HG03139 (cell line): ENCODE results near the gene SNRNP25.
"Not testable (repeated sequence)": the region's sequence is repeated elsewhere in the genome, so short reads cannot be mapped to it uniquely, and the experiment has no call there.

Experiments
- ATAC-seq: cut with Tn5 transposase; IDR thresholded peaks from one replicate; pipeline ENCODE4 v1.9.1; 2021; ENCODE audit not compliant: unreplicated experiment

SNRNP25 gene

GRCh38 chr16:53346-54236, at the start of gene SNRNP25, which contains the start of gene POLR3K:
TSS of gene SNRNP25 (plus strand) at chr16:53828. CDS start at chr16:54017, 189 bp downstream.
TSS of gene POLR3K (minus strand) at chr16:53608. CDS start at chr16:53586, 22 bp downstream.
- peak; percentile 90 for ATAC-seq

GRCh38 chr16:9903-10665, 43.5 kb upstream of the SNRNP25 start:
- no peak for ATAC-seq

- ATAC-seq: not testable (repeated sequence)
Observed at GRCh38 chr16:10772-11171, 42.9 kb upstream of the SNRNP25 start.

GRCh38 chr16:17062-17765, 36.4 kb upstream of the SNRNP25 start:
- ATAC-seq: not testable (repeated sequence)

- ATAC-seq: not testable (repeated sequence)
Observed at GRCh38 chr16:20886-21285, 32.7 kb upstream of the SNRNP25 start.

- not testable (repeated sequence) for ATAC-seq
Observed at GRCh38 chr16:24151-24550, 29.5 kb upstream of the SNRNP25 start.

GRCh38 chr16:25926-26348, 27.7 kb upstream of the SNRNP25 start:
- ATAC-seq: not testable (repeated sequence)

GRCh38 chr16:30627-31026, 23.0 kb upstream of the SNRNP25 start:
- not testable (repeated sequence) for ATAC-seq

- not testable (repeated sequence) for ATAC-seq
Observed at GRCh38 chr16:33154-33876, 20.3 kb upstream of the SNRNP25 start.

- ATAC-seq: no peak
Observed at GRCh38 chr16:33877-34647, 19.6 kb upstream of the SNRNP25 start.

GRCh38 chr16:34648-34987, 19.0 kb upstream of the SNRNP25 start:
- no peak for ATAC-seq

GRCh38 chr16:35011-35677, 18.5 kb upstream of the SNRNP25 start:
- no peak for ATAC-seq

- no peak for ATAC-seq
Observed at GRCh38 chr16:35678-36305, 17.8 kb upstream of the SNRNP25 start.

GRCh38 chr16:36336-36984, 17.2 kb upstream of the SNRNP25 start:
- no peak for ATAC-seq

GRCh38 chr16:37511-37910, 16.1 kb upstream of the SNRNP25 start:
- no peak for ATAC-seq

- not testable (repeated sequence) for ATAC-seq
Observed at GRCh38 chr16:38206-38605, 15.4 kb upstream of the SNRNP25 start.

- peak; percentile 73 for ATAC-seq
Observed at GRCh38 chr16:38941-39892, 14.4 kb upstream of the SNRNP25 start.
